ENCODE data around the gene APLP2. TPM values are rescaled to one million over a fixed set of nuclear protein-coding genes. Genes with fewer than 3 reads are reported as not detected.

Gene APLP2
- total and polyA plus RNA-seq, 2 of the 13 experiments (the other 11 are each of a cell fraction or from before 2014, with no cell fraction given) = 315 to 594 TPM

GRCh38 chr11:130124096-130124495, 54.4 kb downstream of the APLP2 start (continued):
- TF ChIP-seq AHDC1 (CRISPR knock-in tag; IDR thresholded peaks at IDR 0.05; ENCODE audit: borderline replicate concordance) = peak; percentile 84
- no peak for TF ChIP-seq ZNF101 (CRISPR knock-in tag; IDR thresholded peaks at IDR 0.05; ENCODE audit: borderline replicate concordance, low read depth)
- 0 out of 2 replicates have a peak, but pooled peaks have one; percentile 41 for TF ChIP-seq FOXK2 (IDR thresholded peaks at IDR 0.05)
- TF ChIP-seq ETV6 (CRISPR knock-in tag; conservative IDR thresholded peaks at IDR 0.05) = no peak
- no peak for TF ChIP-seq SALL2 (CRISPR knock-in tag; IDR thresholded peaks at IDR 0.05)
- TF ChIP-seq MIER3 (CRISPR knock-in tag; IDR thresholded peaks at IDR 0.05; ENCODE audit: borderline replicate concordance) = peak; percentile 75; the same call in 1 of the 2 replicates
- TF ChIP-seq ARNT (IDR thresholded peaks at IDR 0.05) = no peak
- TF ChIP-seq CREB3 (CRISPR knock-in tag; IDR thresholded peaks at IDR 0.05) = no peak
- TF ChIP-seq POLR2A (IDR thresholded peaks at IDR 0.05; ENCODE audit: insufficient read depth in 1 of 2, low read depth in 2 of 2, low read length in 2 of 2) = no peak
- TF ChIP-seq ZBTB7A (CRISPR knock-in tag; IDR thresholded peaks at IDR 0.05) = no peak
- peak; percentile 72; the same call in 1 of the 2 replicates for TF ChIP-seq ZFP36L1 (CRISPR knock-in tag; IDR thresholded peaks at IDR 0.05)
- TF ChIP-seq ZNF800 (CRISPR knock-in tag; IDR thresholded peaks at IDR 0.05) = no peak
- no peak for TF ChIP-seq MYNN (CRISPR knock-in tag; IDR thresholded peaks at IDR 0.05; ENCODE audit: low read depth)
- peak; percentile 55; the same call in 1 of the 2 replicates for TF ChIP-seq ZBTB33 (CRISPR knock-in tag; IDR thresholded peaks at IDR 0.05)

All from HepG2 (cell line).